CD4-positive, alpha-beta T cell treated with Interferon gamma for 1 hour (primary cell): ENCODE data around the gene NEUROG1.

Source experiments
- DNase-seq: peaks from one replicate; pipeline ENCODE4 v3.0.0-alpha.2; 2020

NEUROG1 gene, protein sequence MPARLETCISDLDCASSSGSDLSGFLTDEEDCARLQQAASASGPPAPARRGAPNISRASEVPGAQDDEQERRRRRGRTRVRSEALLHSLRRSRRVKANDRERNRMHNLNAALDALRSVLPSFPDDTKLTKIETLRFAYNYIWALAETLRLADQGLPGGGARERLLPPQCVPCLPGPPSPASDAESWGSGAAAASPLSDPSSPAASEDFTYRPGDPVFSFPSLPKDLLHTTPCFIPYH

GRCh38 chr5:135535820-135536801 lies at the start of gene NEUROG1:
NEUROG1 (minus strand) TSS chr5:135535964; CDS start chr5:135535690, 274 bp downstream.
- no peak for DNase-seq

DNA sequence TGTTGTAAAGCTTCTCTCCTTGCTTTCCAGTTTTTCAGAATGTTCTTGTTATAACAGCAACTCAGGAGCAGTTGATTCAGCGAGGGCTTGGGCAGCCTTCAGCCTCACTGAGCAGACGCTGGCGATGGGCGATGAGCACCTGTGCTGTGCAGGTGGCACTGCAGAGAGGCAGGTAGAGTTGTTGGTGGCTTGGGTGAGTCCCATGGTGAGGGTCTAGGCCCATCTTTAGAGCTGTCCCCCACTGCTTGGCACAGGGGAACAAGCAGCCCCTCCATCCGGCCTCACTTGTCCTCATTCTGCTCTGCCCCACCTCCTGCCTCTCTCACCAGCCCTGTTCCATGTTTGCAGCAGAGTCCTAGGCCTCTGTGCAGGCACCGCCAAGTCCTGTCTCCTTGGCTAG lies 49.2 kb upstream of the NEUROG1 start:
- no peak for DNase-seq

- DNase-seq = no peak
These were observed 48.5 kb upstream of the NEUROG1 start for GRCh38 chr5:135584276-135584675.

DNA sequence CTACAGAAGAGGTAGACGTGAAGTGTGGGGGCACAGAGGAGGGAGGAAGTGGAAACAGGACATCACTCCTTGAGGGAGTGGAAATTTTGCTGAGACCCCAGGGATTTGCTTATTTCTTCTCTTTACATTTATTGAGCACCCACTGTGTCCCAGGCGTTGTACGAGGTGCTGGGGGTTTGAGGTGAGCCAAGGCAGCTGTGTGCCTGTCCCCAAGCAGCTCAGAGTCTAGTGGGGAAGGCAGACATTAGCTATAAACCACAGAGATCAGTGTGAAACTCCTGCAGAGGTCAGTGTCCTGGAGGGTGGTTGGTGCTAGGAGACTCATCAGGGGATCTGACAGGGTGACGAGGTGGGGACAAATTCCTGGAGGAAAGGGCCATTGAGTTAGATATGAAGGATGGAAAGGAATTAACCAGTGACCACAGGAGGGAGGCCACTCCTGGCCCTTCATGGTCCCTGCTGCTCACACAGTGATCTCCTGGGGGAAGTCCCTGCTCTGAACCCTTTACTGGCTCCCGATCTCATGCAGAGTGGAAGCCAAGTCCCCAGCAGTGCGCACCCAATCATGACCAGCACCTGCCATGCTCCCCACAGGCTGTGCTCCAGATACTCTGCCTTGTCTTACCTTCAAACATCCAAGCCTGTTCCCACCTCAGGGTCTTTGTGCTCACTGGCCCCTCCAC lies 46.5 kb upstream of the NEUROG1 start:
- DNase-seq = no peak

DNA sequence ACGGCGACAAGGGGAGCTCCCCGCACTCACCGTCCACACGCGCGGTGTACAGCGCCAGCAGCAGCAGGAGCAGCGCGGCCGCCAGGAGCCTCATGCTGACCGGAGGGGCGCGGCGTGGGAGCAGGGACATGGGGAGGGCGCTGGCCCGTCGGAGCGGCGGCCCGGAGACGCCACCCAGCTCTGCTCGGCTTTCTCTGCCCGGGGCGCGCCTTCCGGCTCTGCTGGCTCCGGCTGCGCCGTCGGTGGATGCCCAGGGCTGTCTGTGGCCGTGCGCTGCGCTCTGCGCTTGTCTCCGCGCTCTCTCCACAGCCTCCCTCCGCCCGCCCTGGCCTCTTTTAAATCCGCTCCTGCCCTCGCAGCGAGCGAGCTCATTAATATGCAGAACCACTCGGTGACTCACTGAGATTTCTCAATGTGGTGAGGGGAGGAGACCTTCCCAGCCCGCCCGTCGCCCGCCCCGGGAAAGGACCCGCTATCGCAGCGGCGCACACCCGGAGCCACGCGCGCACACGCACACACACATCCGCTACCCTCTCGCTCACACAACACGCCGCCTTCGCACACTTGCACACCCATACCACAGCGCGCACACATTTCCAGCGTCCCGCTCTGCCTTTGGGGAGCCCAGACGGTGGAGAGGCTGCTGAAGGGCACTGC lies 43.0 kb upstream of the NEUROG1 start, which contains the start of gene CXCL14:
Gene CXCL14, minus strand, starts transcription at position 307 of the 657 bp plus-strand sequence. Its CDS starts 213 bp downstream, at position 94.
- peak; percentile 22 for DNase-seq

- DNase-seq = no peak
These were observed 42.5 kb upstream of the NEUROG1 start for GRCh38 chr5:135578305-135578684.

DNA sequence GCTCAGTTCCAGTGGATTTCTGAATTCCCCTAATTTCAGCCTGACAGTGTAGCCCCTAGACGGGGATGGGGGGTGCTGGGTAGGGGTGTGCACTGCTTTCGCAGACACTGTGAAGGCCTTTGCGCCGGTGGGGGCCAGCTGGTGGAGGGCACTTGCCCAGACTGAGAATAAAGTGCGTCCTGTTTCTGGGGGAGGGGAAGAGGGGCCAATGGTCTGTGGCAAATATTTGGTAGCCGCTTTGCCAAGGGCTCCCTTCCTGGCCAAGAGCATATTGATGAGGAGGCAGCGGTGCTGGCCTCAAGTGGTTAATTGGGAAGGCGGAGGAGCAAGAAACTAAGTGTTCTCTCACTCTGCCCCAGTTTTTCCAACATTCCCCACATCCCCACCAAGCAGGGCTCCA lies 41.7 kb upstream of the NEUROG1 start:
- DNase-seq = no peak

DNA sequence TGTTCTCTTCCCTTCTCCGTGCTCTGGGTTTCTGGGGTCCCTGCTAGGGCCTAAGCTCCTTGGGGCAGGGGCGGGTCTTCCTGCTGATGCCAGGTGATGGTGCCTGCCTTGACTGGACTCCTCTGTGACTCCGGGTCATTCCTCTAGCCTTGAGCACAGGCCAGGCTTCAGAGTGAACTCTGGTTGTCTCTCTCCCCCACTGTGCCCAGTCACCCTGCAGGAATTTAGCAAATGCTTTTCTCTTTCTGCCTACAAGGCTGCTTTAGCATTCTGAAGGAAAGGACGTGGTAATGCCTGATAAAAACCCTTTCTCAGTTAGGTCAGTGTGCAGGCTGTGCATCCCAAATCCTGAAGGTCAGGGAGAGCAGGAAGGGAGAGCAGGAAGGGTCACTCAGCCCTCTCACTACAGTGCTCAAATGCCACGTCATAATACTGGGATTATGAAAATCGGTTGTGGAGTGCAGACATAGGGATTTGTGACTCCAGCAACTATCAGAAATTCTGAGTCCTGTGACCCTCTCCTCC lies 40.4 kb upstream of the NEUROG1 start:
- no peak for DNase-seq

DNA sequence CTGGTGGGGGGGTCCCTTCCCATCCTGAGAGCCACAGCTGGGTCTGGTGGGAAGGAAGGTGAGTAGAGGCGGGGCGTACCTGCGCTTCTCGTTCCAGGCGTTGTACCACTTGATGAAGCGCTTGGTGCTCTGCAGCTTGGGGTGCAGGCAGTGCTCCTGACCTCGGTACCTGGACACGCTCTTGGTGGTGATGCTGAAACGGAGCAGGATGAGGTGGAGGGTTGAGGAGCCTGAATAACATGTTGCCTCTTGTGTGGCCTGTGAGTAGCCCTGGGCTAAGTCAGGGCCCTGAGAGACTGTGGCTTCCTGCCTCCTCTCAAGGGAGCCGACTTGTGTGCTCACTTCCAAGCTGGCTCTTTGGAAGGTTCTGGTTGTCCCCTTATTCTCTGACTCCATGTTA lies 38.7 kb upstream of the NEUROG1 start:
- DNase-seq = no peak

DNA sequence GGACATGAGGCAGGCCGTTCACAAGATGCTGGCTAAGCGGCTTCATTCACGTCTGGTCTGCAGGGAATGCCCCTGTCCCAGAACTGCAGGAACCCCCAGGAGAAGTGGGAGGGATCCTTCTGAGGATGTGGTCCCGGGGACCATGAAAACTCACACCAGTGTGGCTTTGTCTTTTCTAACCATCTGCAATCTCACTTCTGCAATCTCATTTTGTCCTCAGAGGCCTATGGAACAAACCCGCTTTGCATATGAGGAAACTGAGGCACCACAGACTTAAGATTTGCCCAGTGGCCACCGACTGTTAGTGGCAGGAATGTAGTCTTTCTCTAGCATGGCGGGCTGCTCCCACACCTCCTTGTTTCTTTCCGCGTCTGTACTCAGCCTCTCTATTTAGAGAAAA lies 36.1 kb upstream of the NEUROG1 start:
- no peak for DNase-seq

- no peak for DNase-seq
These were observed 35.4 kb upstream of the NEUROG1 start for GRCh38 chr5:135571066-135571609.

GRCh38 chr5:135570453-135570764 lies 34.6 kb upstream of the NEUROG1 start:
- no peak for DNase-seq

DNA sequence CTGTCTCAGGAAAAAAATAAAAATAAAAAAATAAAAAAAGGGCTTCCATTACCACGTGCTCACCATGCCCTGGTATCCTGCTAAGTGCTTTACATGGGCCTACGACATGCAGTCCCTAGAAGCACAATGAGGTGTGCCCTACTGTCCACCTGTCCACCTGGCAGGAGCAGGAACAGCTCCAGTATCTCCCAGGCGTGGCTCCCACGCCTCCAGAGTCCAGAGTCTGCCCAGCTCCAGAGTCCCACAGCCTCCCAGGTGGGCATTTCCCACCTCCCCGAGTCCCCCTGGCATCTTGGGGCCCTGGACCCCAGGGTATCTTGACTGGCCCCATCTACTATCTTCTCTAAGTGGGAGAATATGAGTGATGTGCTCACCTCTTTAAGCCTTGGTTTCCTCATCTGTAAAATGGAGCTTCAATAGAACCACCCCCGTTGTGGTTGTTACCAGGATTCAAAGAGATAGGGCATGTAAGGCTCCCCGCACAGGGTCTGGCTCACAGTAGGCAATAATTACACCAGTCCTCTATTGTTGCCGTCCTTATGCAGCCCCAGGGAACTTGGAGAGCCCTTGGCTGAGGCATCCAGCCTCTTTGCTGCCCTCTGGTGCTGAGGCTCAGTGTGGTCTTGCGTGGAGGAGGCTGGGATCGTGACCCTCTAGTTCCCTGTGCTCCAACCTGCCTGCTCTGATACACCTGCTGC lies 34.1 kb upstream of the NEUROG1 start:
- DNase-seq = no peak

DNA sequence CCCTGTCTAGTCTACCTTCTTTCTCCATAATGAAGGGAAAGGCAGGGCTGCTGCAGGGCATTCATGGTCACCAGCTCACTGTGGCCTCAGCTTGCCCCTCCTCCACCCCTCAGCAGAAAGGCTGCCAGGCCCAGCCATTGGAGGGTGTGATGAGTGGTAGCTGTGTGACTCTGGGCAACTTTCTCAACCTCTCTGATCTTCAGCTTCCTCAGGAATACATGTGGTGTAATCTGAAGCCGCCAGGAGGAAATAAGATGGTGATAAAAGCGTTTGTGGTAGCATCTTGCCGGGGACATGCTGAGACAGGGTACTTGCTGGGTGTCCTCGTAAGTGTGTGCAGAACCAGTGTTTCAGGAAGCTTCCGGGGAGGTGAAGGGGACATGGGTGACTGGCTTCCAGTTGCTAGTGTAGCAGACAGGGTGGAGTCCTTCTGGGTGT lies 33.2 kb upstream of the NEUROG1 start:
- DNase-seq = no peak

DNA sequence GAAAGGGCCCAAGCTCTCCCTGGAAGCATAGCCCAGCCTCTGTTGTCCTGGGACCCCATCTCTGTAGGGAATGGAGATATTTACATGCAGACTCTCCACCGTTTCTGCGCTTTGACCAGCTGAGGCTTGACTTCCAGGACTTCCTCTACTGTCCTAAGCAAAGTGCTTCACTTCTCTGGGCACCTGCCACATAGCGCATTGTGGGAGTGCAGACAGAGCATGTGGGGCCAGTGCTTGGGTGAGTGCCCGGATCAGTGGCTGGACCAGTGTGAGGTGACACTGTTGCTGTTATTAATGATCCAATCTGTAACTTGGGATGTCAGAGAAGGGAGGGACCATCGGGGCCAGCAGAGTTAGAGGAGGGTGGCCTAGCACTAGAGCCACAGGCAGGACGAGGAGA lies 32.5 kb upstream of the NEUROG1 start:
- no peak for DNase-seq

DNA sequence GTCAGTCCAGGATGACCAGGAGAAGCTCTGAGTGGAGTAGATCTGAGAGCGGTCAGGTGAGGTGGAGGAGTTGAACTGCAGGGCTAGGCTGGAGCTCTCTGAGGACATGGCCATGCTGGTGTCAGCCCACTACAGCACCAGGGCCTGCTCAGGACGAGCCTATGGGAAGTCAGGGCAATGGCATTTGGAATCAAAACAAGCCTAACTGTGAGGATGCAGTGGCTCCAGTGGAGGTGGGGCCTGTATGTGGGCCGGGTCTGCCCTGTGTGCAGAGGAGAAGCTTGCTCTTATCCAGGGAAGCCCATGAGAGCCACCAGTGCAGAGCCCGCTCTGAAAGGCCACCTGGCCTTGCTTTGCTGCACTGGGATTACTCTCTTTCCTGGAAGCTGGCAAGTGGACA lies 31.9 kb upstream of the NEUROG1 start:
- DNase-seq = no peak

- no peak for DNase-seq
These were observed 30.9 kb upstream of the NEUROG1 start for GRCh38 chr5:135566422-135567400.

GRCh38 chr5:135565725-135566421 lies 30.1 kb upstream of the NEUROG1 start:
- peak; percentile 43 for DNase-seq

DNA sequence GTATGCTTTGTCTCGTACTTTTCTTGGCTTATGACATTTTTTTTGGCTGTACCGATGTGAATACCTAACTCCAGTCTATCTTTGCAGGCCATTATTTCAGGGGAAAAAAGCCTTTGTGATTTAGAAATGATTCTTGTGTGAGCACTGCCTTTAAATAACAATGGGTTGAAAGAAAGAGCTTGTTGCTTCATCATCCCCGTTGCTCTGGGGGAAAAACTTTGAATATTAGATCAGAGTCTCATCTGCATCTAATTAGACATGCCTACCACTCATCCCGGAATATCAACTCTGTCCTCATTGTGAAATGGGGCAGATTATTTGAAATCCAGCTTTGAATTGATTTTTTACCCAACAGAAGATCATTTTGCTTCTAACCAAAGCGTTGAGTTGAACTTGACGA lies 29.5 kb upstream of the NEUROG1 start:
- no peak for DNase-seq

DNA sequence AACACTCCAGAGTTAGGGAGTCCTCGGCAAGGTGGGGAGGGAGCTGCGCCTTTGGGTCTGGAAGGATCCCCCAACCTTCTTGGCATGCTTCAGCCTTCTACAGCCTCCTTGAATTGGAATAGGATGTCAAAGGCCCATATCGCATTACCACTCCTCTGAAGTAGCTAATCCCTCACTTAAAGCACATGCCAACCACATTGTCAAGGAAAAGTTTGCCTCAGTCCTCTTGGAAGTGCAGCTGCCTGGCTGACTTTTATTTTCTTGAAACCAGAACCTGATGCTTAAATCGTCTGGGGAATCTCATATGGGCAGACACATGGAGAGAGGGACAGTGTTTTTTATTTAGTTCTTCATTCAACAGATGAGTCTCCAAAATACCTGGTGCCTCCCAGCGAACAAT lies 28.6 kb upstream of the NEUROG1 start:
- no peak for DNase-seq
